VCaP (cell line): ENCODE measurements around the gene MT1E.
A peak's percentile ranks its signal among the peaks of the same experiment; 100 is the strongest.
"Not testable (repeated sequence)": the region's sequence is repeated elsewhere in the genome, so short reads cannot be mapped to it uniquely, and the experiment has no call there.

ENCODE experiments used
- H3K27ac ChIP-seq: fragments of 450-650 bp; 2 replicates; pipeline ENCODE4 v1.5.1; 2017
- CTCF ChIP-seq: fragments of 450-650 bp; conservative IDR thresholded peaks from 2 replicates; pipeline ENCODE4 v1.5.1; 2017; ENCODE audit warnings: mild to moderate bottlenecking, moderate library complexity

The MT1E gene

GRCh38 chr16:56625140-56625942 is at the start of gene MT1E:
Gene MT1E (plus strand): TSS chr16:56625781. CDS start chr16:56625852, 71 bp downstream.
- no peak for TF ChIP-seq CTCF
- peak within 1 kb of the TSS; percentile 70 for H3K27ac ChIP-seq

- TF ChIP-seq CTCF: no peak; the same call in 1 of the 2 replicates
- H3K27ac ChIP-seq: no peak overlapping the region
These were observed 48.8 kb upstream of the MT1E start for GRCh38 chr16:56576585-56577299.

- no peak overlapping the region for H3K27ac ChIP-seq
- TF ChIP-seq CTCF: no peak
These were observed 48.3 kb upstream of the MT1E start for GRCh38 chr16:56577300-56577625.

- TF ChIP-seq CTCF: no peak
- H3K27ac ChIP-seq: no peak overlapping the region
These were observed 45.1 kb upstream of the MT1E start for GRCh38 chr16:56580391-56581048.

- not testable (repeated sequence) for H3K27ac ChIP-seq
These were observed 42.7 kb upstream of the MT1E start for GRCh38 chr16:56582911-56583310.

GRCh38 chr16:56583351-56584168 is 42.0 kb upstream of the MT1E start:
- no peak overlapping the region for H3K27ac ChIP-seq
- TF ChIP-seq CTCF: no peak

GRCh38 chr16:56584276-56584675 is 41.3 kb upstream of the MT1E start:
- H3K27ac ChIP-seq: no peak overlapping the region
- no peak for TF ChIP-seq CTCF
